Esophagus muscularis mucosa (tissue), 4 donors: Measurements from ENCODE around the gene LBHD2.

ENCODE experiments used
- CTCF ChIP-seq, 3 experiments: fragments of 200-600 bp in 2 of 3; fragments of 450-650 bp in 1 of 3; sonication (generic) in 2 of 3; IDR thresholded peaks; one replicate each; pipeline ENCODE4 v1.5.1; 2017 to 2019; ENCODE audit warnings: antibody characterized with exemption in 3 of 3, mild to moderate bottlenecking in 2 of 3, moderate library complexity in 1 of 3
- EP300 ChIP-seq: sonication (generic); formaldehyde crosslinking; IDR thresholded peaks from one replicate; pipeline ENCODE4 v1.6.1; 2017; ENCODE audit warnings: antibody characterized with exemption
- POLR2A ChIP-seq: fragments of 450-650 bp; IDR thresholded peaks from one replicate; pipeline ENCODE4 v1.6.1; 2017; ENCODE audit warnings: antibody characterized with exemption, moderate library complexity, mild to moderate bottlenecking, low read depth
- POLR2AphosphoS5 ChIP-seq, 2 donors: sonication (generic); formaldehyde crosslinking; IDR thresholded peaks; one replicate each; pipeline ENCODE4 v1.6.1; 2017; ENCODE audit warnings: antibody characterized with exemption in 2 of 2

DNA sequence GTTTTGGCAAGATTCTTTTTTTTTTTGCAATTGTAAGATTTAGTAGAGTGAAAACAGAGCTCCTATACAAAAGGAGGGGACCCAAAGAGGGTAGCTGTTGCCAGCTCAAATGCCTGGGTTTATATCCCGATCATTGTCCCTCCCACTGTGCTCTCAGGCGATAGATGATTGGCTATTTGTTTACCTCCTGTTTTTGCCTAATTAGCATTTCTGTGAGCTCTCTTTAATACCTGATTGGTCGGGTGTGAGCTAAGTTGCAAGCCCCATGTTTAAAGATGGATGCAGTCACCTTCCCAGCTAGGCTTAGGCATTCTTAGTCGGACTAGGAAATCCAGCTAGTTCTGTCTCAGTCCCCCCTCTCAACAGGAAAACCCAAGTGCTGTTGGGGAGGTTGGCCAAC lies 12.4 kb downstream of the LBHD2 start:
- TF ChIP-seq CTCF (IDR thresholded peaks at IDR 0.05) (no peak), EP300 (no peak), POLR2A (no peak), POLR2AphosphoS5 (IDR thresholded peaks at IDR 0.05) (no peak)
